PC-9 (cell line): ENCODE results near the gene HSPG2. TPM values are rescaled to one million over a fixed set of nuclear protein-coding genes. Genes with fewer than 3 reads are reported as not detected.

Experiments used
- BruUV-seq: library from RNA; stranded (reverse); fragments of 400-500 nt; replicated peaks from 2 replicates; lab custom pipeline; 2021; lab: Mats Ljungman, UMichigan
- CTCF ChIA-PET: fragments of 300-600 bp; sonication (Branson Sonifier 250); formaldehyde crosslinking; loops from one replicate; lab custom pipeline; 2022; ENCODE audit warnings: antibody characterized with exemption; lab: Charles Lee
- POLR2A ChIA-PET: fragments of 300-600 bp; sonication (Branson Sonifier 250); formaldehyde crosslinking; loops from one replicate; lab custom pipeline; 2022; ENCODE audit warnings: antibody characterized with exemption; ENCODE audit not compliant: unreplicated experiment; lab: Charles Lee
- DNase-seq, 2 experiments: peaks; one replicate each; pipeline versions ENCODE4 v3.0.0 to v3.0.0-alpha.2; 2015 to 2022; ENCODE audit warnings: mixed read lengths in 1 of 2
- H2AFZ ChIP-seq: fragments of 200-600 bp; sonication (generic); 2 replicates; pipeline ENCODE4 v1.8.1; 2017; ENCODE audit warnings: antibody characterized with exemption
- H3F3A ChIP-seq: fragments of 200-600 bp; sonication (generic); 2 replicates; pipeline ENCODE4 v1.8.1; 2017; ENCODE audit warnings: antibody characterized with exemption, mild to moderate bottlenecking, low read depth; ENCODE audit not compliant: insufficient read depth
- H3K27ac ChIP-seq: fragments of 200-600 bp; sonication (generic); 2 replicates; pipeline ENCODE4 v1.6.1; 2016; ENCODE audit warnings: mixed run types
- H3K27me3 ChIP-seq: fragments of 200-600 bp; sonication (generic); 2 replicates; pipeline ENCODE4 v1.6.1; 2016; ENCODE audit warnings: low read depth, mixed run types; ENCODE audit not compliant: insufficient read depth
- H3K36me3 ChIP-seq: fragments of 200-600 bp; sonication (generic); 2 replicates; pipeline ENCODE4 v1.6.1; 2016; ENCODE audit warnings: low read depth, mixed run types
- H3K4me1 ChIP-seq: fragments of 200-600 bp; sonication (generic); replicated peaks from 2 replicates; pipeline ENCODE4 v1.6.1; 2016; ENCODE audit warnings: mixed run types; ENCODE audit not compliant: insufficient read depth
- H3K4me2 ChIP-seq: fragments of 200-600 bp; sonication (generic); 2 replicates; pipeline ENCODE4 v1.6.1; 2017; ENCODE audit warnings: mixed run types
- H3K4me3 ChIP-seq: fragments of 200-600 bp; sonication (generic); 2 replicates; pipeline ENCODE4 v1.6.1; 2016; ENCODE audit warnings: mixed run types
- H3K79me2 ChIP-seq: fragments of 200-600 bp; sonication (generic); 2 replicates; pipeline ENCODE4 v1.6.1; 2017; ENCODE audit warnings: low read depth, mixed run types
- H3K9me2 ChIP-seq: fragments of 200-600 bp; sonication (generic); 2 replicates; pipeline ENCODE4 v1.8.1; 2017; ENCODE audit warnings: mild to moderate bottlenecking; ENCODE audit not compliant: insufficient read depth
- H3K9me3 ChIP-seq: fragments of 200-600 bp; sonication (generic); 2 replicates; pipeline ENCODE4 v1.8.1; 2016; ENCODE audit warnings: low read depth; ENCODE audit not compliant: insufficient read depth
- H4K20me1 ChIP-seq: fragments of 200-600 bp; sonication (generic); 2 replicates; pipeline ENCODE4 v1.8.1; 2017; ENCODE audit not compliant: insufficient read depth
- CTCF ChIP-seq: fragments of 200-600 bp; sonication (generic); conservative IDR thresholded peaks from 2 replicates; pipeline ENCODE4 v1.6.1; 2017; ENCODE audit warnings: mixed run types, antibody characterized with exemption, mild to moderate bottlenecking, moderate library complexity
- EZH2 ChIP-seq: fragments of 200-600 bp; sonication (generic); IDR thresholded peaks from 2 replicates; pipeline ENCODE4 v1.8.0; 2017; ENCODE audit warnings: antibody characterized with exemption, low read depth
- intact Hi-C: fragments of 100-400 bp; cut with micrococcal nuclease; formaldehyde crosslinking; loops from one replicate; pipeline ENCODE4 v1.10.0; 2022; ENCODE audit not compliant: unreplicated experiment
- total RNA-seq: library from RNA; stranded (reverse); gene quantifications from 2 replicates; pipeline ENCODE4 v1.2.3, GENCODE V29; 2021

The HSPG2 gene
- total RNA-seq, 1 experiment from 2014 or later = 126 TPM

- TF ChIP-seq CTCF = no peak
- TF ChIP-seq EZH2 = no peak
- Histone ChIP-seq H3F3A (peaks cover 9% of the 10 kb centered on the region; the same call in 1 of the 2 replicates), H2AFZ (no peak overlapping the region), H3K9me3 (no peaks in the 10 kb centered on the region), H3K79me2 (no peaks in the 10 kb centered on the region), H4K20me1 (no peaks in the 10 kb centered on the region), H3K36me3 (no peaks in the 10 kb centered on the region), H3K9me2 (no peaks in the 10 kb centered on the region), H3K4me2 (no peak overlapping the region), H3K27ac (no peak overlapping the region), H3K4me1 (peaks cover 18% of the 10 kb centered on the region), H3K27me3 (no peaks in the 10 kb centered on the region), H3K4me3 (no peak overlapping the region)
- DNase-seq = no peak
- intact Hi-C loops = loop anchor here (1.0 kb wide), 1 partner anchor 16 kb away; the partner anchor contains the start of gene HSPG2
- CTCF ChIA-PET = no interaction called here
- no TSS peak for BruUV-seq
- POLR2A ChIA-PET = interaction anchor here (0.6 kb wide), 1 partner anchor 91 kb away, joined by 26 read pairs; no protein-coding TSS in a partner anchor
Observed at GRCh38 chr1:21952786-21953520, 15.8 kb upstream of the HSPG2 start.

GRCh38 chr1:21951226-21951870 lies 14.2 kb upstream of the HSPG2 start:
- intact Hi-C loops = no loop called here
- POLR2A ChIA-PET = no interaction called here

GRCh38 chr1:21950734-21951133 lies 13.6 kb upstream of the HSPG2 start:
- Histone ChIP-seq H3K27me3 (no peaks in the 10 kb centered on the region), H2AFZ (no peak overlapping the region), H4K20me1 (no peaks in the 10 kb centered on the region), H3K4me2 (no peak overlapping the region), H3K27ac (no peak overlapping the region), H3F3A (no peaks in the 10 kb centered on the region), H3K79me2 (no peaks in the 10 kb centered on the region), H3K9me3 (no peaks in the 10 kb centered on the region), H3K9me2 (no peaks in the 10 kb centered on the region), H3K36me3 (no peaks in the 10 kb centered on the region), H3K4me1 (no peaks in the 10 kb centered on the region), H3K4me3 (no peak overlapping the region)
- ChIA-PET POLR2A (no interaction called here), CTCF (no interaction called here)
- BruUV-seq = no TSS peak
- DNase-seq = no peak
- intact Hi-C loops = no loop called here
- TF ChIP-seq CTCF (no peak), EZH2 (no peak)

More at GRCh38 chr1:21951226-21951870, 14.2 kb upstream of the HSPG2 start:
- Histone ChIP-seq H3K36me3 (no peaks in the 10 kb centered on the region), H3K4me2 (no peak overlapping the region), H3K27ac (no peak overlapping the region), H3K4me1 (peaks cover 3% of the 10 kb centered on the region), H3K4me3 (no peak overlapping the region), H4K20me1 (no peaks in the 10 kb centered on the region), H3K9me2 (no peaks in the 10 kb centered on the region), H3K79me2 (no peaks in the 10 kb centered on the region), H3F3A (peaks cover under 1% of the 10 kb centered on the region; the same call in 1 of the 2 replicates), H3K9me3 (no peaks in the 10 kb centered on the region), H3K27me3 (no peaks in the 10 kb centered on the region), H2AFZ (no peak overlapping the region)
- no TSS peak for BruUV-seq
- no peak for DNase-seq
- TF ChIP-seq CTCF (no peak), EZH2 (no peak)
- CTCF ChIA-PET = interaction anchor here (0.9 kb wide), 1 partner anchor 9 kb away, joined by 3 read pairs; no protein-coding TSS in a partner anchor
